GM12873 (cell line): ENCODE data around the gene RAD18.

ENCODE experiments used
- TF ChIP-seq, protein P1 (sequence below): IDR thresholded peaks from 2 replicates; pipeline ENCODE4 v1.5.1; 2012; ENCODE audit warnings: low read depth, mild to moderate bottlenecking, moderate library complexity, low read length, control low read depth; ENCODE audit not compliant: insufficient read depth; ENCODE audit errors: missing control alignments

RAD18 gene

DNA sequence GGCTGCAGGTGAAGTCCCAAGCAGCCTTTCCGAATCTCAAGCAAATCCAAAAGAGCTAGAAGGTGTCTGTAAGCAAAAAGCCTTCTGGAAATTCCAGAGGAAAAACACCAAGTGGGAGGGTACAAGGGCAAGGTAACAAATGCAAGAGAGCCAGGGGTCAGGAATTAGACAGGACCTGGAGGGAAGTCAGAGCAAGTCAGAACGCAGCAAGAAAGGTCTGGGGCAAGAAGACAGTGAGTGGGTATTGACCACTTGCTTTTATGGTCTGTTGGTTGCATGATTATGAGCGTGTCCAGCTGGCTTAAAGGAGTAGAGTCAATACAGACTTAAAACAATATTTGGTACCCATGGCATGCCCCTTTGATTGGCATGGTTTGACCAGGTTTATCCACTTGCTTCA, 127.2 kb downstream of the RAD18 start:
- TF ChIP-seq, protein P1, sequence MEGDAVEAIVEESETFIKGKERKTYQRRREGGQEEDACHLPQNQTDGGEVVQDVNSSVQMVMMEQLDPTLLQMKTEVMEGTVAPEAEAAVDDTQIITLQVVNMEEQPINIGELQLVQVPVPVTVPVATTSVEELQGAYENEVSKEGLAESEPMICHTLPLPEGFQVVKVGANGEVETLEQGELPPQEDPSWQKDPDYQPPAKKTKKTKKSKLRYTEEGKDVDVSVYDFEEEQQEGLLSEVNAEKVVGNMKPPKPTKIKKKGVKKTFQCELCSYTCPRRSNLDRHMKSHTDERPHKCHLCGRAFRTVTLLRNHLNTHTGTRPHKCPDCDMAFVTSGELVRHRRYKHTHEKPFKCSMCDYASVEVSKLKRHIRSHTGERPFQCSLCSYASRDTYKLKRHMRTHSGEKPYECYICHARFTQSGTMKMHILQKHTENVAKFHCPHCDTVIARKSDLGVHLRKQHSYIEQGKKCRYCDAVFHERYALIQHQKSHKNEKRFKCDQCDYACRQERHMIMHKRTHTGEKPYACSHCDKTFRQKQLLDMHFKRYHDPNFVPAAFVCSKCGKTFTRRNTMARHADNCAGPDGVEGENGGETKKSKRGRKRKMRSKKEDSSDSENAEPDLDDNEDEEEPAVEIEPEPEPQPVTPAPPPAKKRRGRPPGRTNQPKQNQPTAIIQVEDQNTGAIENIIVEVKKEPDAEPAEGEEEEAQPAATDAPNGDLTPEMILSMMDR: no peak

DNA sequence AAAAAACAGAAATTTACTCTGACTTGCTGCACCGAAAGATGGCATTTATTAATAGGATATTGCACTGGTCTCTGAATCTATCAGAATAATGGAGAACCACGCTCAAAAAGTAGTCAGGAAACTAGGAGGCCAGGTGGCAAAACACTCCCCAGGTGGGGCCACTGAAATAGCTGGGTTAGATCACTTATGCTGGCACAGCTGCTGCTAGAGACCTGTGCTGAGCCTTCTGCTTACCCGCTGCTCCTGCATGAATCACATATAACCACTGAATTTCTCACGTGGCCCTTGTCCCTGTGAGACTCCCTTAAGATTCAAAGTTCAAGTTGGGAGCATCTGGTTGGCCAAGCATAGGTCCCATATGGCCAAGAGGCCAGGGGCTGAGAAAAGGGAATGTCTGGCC, 127.9 kb downstream of the RAD18 start:
- TF ChIP-seq, protein P1: no peak

DNA sequence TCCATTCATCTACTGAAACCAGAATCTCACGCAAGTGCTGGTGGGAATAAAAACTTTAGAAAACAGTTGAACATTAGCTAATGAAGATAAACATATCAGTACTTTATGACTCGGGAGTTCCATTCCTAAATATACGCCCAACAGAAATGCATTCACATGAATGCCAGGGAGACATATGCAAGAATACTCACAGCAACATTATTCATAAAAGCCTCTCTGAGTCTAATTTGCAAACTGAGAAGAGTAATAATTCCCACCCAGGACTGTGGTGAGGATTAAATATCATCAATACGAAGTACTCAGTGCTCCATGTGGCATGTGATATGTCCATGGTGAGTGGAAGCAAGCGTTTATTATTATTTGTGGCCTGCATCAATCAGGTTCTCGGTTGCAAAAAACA, 128.3 kb downstream of the RAD18 start:
- TF ChIP-seq, protein P1: no peak

DNA sequence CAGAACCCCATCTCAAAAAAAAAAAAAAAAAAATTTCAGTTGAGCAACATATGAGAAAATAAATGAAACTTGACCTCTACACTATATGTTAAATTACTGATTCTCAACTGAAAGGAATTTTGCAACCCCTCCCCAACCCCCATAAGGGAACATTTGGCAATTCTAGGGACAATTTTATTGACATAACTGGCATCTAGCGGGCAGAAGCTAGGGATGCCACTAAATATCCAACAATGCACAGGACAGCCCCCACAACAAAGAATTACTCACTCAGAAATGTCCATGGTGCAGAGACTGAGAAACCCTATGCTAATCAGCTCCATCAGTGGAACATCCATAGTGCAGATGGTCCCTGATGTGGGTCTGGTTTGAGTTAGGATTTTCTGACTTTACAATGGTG, 135.6 kb downstream of the RAD18 start:
- TF ChIP-seq, protein P1: no peak
